ENCODE measurements around the gene SOX5.

Gene SOX5

DNA sequence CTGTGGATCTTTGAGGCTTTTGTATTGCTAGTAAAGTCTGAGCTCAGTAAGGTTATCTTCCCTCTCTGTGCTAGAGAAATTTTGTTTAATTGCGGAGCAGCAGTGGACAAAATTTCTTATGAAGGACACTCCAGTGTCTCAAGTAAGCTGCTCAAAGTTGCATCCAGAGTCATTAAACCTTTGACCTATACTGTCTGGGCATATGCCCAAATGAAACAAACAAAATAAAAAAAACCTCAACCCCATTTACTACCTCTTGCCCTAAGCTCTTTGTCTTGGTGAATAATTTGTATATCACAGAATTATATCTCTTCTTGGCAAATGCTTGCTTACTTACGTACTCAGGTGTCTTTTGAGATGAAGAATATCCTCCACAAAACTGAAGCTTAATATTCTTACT lies 465.2 kb downstream of the SOX5 start:
- no peaks in the 10 kb centered on the region for H3K27me3 ChIP-seq (ENCODE audit: control insufficient read depth, insufficient read depth, low read length)
- no peak overlapping the region for H3K9ac ChIP-seq (ENCODE audit: low read length)
- no peak overlapping the region for H3K4me3 ChIP-seq (ENCODE audit: low read length)
- no peaks in the 10 kb centered on the region for H3K9me3 ChIP-seq (ENCODE audit: control insufficient read depth, low read length)
- no peaks in the 10 kb centered on the region for H3K4me1 ChIP-seq (ENCODE audit: control insufficient read depth, insufficient read depth, low read length)
- no peaks in the 10 kb centered on the region for H3K36me3 ChIP-seq (ENCODE audit: control insufficient read depth, insufficient read depth, low read length)

- H3K36me3 ChIP-seq (ENCODE audit: control insufficient read depth, insufficient read depth, low read length): no peaks in the 10 kb centered on the region
- no peak overlapping the region for H3K4me3 ChIP-seq (ENCODE audit: low read length)
- no peaks in the 10 kb centered on the region for H3K27me3 ChIP-seq (ENCODE audit: control insufficient read depth, insufficient read depth, low read length)
- H3K9me3 ChIP-seq (ENCODE audit: control insufficient read depth, low read length): no peaks in the 10 kb centered on the region
- H3K4me1 ChIP-seq (ENCODE audit: control insufficient read depth, insufficient read depth, low read length): no peaks in the 10 kb centered on the region
- no peak overlapping the region for H3K9ac ChIP-seq (ENCODE audit: low read length)
These were observed 466.9 kb downstream of the SOX5 start for GRCh38 chr12:23482571-23482970.
